Kidney (tissue), 14 donors: ENCODE data around the gene USH1G. TPM values are rescaled to one million over a fixed set of nuclear protein-coding genes. Genes with fewer than 3 reads are reported as not detected.

Experiments
- DNase-seq, 5 donors: peaks; one replicate each; pipeline ENCODE4 v3.0.0-alpha.2; 2013 to 2020
- FAIRE-seq: peaks from 2 replicates; lab custom pipeline; 2012; peaks lifted over from hg19 to GRCh38; lab: Jason Lieb, UNC
- H3K27ac ChIP-seq, 2 donors: one replicate each; pipeline ENCODE4 v1.7.0; 2013; ENCODE audit warnings: low read depth in 2 of 2, low read length in 2 of 2, inconsistent platforms in 1 of 2
- H3K27me3 ChIP-seq: one replicate; pipeline ENCODE4 v1.7.1; 2013; ENCODE audit warnings: low read length, inconsistent platforms; ENCODE audit not compliant: control insufficient read depth, insufficient read depth
- H3K36me3 ChIP-seq, 3 donors: one replicate each; pipeline versions ENCODE4 v1.7.0 to v1.7.1; 2013; ENCODE audit warnings: low read length in 3 of 3, control low read depth in 1 of 3, inconsistent platforms in 1 of 3; ENCODE audit not compliant: insufficient read depth in 3 of 3, control insufficient read depth in 2 of 3
- H3K4me1 ChIP-seq, 3 donors: one replicate each; pipeline versions ENCODE4 v1.7.0 to v1.7.1; 2013; ENCODE audit warnings: low read length in 3 of 3, inconsistent platforms in 1 of 3, low read depth in 1 of 3; ENCODE audit not compliant: control insufficient read depth in 2 of 3, insufficient read depth in 2 of 3
- H3K4me3 ChIP-seq, 3 donors: one replicate each; pipeline versions ENCODE4 v1.7.0 to v1.8.1; 2013; ENCODE audit warnings: low read length in 3 of 3, control low read depth in 1 of 3, inconsistent platforms in 1 of 3
- H3K9ac ChIP-seq, 3 donors: one replicate each; pipeline versions ENCODE4 v1.7.0 to v1.7.1; 2013; ENCODE audit warnings: low read length in 3 of 3, control low read depth in 1 of 3, inconsistent platforms in 1 of 3
- H3K9me3 ChIP-seq, 3 donors: one replicate each; pipeline versions ENCODE4 v1.7.0 to v1.7.1; 2013; ENCODE audit warnings: low read length in 3 of 3, control low read depth in 1 of 3, inconsistent platforms in 1 of 3; ENCODE audit not compliant: control insufficient read depth in 2 of 3, insufficient read depth in 1 of 3
- intact Hi-C: fragments of 100-400 bp; cut with DNase I; formaldehyde crosslinking; loops from one replicate; pipeline ENCODE4 v1.11.1; 2022
- polyA plus RNA-seq: library from polyadenylated mRNA; stranded (reverse); fragments of 350-450 nt; fragmentation: Illumina TruSeq; extraction: RNeasy Lipid Tissue Mini Kit (QIAGEN cat#74804); gene quantifications from one replicate; pipeline ENCODE4 v1.2.3, GENCODE V29; 2014; ENCODE audit warnings: low read depth, low replicate concordance; ENCODE audit not compliant: insufficient read depth
- total RNA-seq: library from RNA; stranded (reverse); fragmentation: NEBNext Ultra II Directional; extraction: Animal tissue kit (Norgen Biotek cat#: 25700); gene quantifications from one replicate; pipeline ENCODE4 v1.2.1, GENCODE V29; 2021
- TF ChIP-seq, protein P1 (sequence below): IDR thresholded peaks from 3 replicates; pipeline ENCODE4 v1.5.1; 2012; ENCODE audit warnings: mild to moderate bottlenecking, moderate library complexity, borderline replicate concordance; ENCODE audit not compliant: insufficient read depth; ENCODE audit errors: extremely low read depth
- donor health status: control.
- donor health status: control.
- donor health status: control.
- donor health status: control.
- donor health status: control.
- donor health status: DM: yes; HTN: yes; CAD: no.
- donor health status: Normal renal cell carcinoma (clear cell type).

USH1G gene
- total and polyA plus RNA-seq, 2 donors from 2014 or later = 0.17 to 0.22 TPM

DNA sequence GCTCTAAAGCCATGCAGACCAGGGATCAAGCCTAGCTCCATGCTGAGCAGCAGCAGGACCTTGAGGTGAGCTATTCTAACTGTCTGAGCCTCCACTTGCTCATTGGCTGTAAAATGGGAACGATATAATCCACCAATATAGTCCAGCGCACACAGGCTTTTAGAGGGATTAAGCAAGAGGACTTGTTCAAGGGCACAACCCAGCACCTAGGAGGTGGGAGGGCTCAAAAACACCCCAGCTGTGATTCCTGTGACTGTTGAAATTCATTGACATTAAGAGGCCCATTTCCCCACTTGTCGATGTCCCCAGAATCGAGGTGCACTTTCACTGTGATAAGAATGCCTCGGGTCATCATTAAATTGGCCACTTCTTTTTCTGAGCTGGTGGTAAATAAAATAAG is 4.1 kb downstream of the USH1G start:
- DNase-seq (no peak), FAIRE-seq (no peak)
- TF ChIP-seq, protein P1, sequence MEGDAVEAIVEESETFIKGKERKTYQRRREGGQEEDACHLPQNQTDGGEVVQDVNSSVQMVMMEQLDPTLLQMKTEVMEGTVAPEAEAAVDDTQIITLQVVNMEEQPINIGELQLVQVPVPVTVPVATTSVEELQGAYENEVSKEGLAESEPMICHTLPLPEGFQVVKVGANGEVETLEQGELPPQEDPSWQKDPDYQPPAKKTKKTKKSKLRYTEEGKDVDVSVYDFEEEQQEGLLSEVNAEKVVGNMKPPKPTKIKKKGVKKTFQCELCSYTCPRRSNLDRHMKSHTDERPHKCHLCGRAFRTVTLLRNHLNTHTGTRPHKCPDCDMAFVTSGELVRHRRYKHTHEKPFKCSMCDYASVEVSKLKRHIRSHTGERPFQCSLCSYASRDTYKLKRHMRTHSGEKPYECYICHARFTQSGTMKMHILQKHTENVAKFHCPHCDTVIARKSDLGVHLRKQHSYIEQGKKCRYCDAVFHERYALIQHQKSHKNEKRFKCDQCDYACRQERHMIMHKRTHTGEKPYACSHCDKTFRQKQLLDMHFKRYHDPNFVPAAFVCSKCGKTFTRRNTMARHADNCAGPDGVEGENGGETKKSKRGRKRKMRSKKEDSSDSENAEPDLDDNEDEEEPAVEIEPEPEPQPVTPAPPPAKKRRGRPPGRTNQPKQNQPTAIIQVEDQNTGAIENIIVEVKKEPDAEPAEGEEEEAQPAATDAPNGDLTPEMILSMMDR = no peak
- H3K36me3 ChIP-seq = no peaks in the 10 kb centered on the region
- no peak overlapping the region for H3K27ac ChIP-seq
- intact Hi-C loops = no loop called here
- H3K4me3 ChIP-seq = no peak overlapping the region
- H3K9ac ChIP-seq = no peak overlapping the region
- peaks cover 0 to 4% (median 0%) of the 10 kb centered on the region in 3 donors for H3K4me1 ChIP-seq
- H3K27me3 ChIP-seq = peaks cover under 1% of the 10 kb centered on the region
- no peaks in the 10 kb centered on the region for H3K9me3 ChIP-seq

DNA sequence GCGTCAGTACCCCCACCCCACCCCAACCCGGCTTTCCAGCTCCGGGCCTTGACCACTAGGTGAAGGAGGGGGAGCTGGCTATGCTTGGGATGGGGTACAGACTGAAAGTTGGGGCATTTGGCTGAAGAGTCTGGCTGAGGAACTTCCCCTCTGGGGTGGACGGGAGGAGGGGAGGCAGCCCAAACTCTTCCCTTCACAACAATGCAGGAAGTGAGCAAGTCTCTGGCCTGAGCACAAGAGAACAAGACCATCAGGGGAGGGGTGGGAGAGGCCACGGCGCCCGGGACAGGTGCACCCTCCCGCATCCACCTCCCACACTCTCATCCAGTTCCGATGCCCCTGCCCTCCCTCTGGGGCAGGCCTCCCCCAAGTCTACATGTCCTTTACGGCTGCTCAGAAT is 5.6 kb downstream of the USH1G start:
- TF ChIP-seq, protein P1 = no peak
- no peak for DNase-seq
- H3K4me1 ChIP-seq = peaks cover 0 to 2% (median 0%) of the 10 kb centered on the region in 3 donors
- no peak for FAIRE-seq
- no peak overlapping the region for H3K27ac ChIP-seq
- no peaks in the 10 kb centered on the region for H3K27me3 ChIP-seq
- no peaks in the 10 kb centered on the region for H3K36me3 ChIP-seq
- H3K9me3 ChIP-seq = no peaks in the 10 kb centered on the region
- H3K9ac ChIP-seq = no peak overlapping the region
- intact Hi-C loops = no loop called here
- H3K4me3 ChIP-seq = no peak overlapping the region

DNA sequence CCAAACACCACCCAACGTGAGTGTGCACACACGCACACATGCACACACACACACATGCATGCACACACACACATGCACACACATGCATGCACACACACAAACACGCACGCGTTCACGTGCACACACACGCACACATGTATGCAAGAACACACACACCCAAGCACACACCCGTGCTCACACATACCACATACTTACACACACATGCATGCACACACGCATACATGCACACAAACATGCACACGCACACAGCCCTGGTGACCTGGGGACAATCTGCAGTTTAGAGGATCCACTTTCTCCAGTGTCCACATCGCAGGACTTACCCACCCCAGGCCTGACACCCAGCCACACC is 6.2 kb downstream of the USH1G start:
- Histone ChIP-seq H3K4me1 (peaks cover 0 to 2% (median 0%) of the 10 kb centered on the region in 3 donors), H3K36me3 (no peaks in the 10 kb centered on the region), H3K27ac (no peak overlapping the region), H3K9me3 (no peaks in the 10 kb centered on the region), H3K4me3 (no peak overlapping the region), H3K9ac (no peak overlapping the region), H3K27me3 (no peaks in the 10 kb centered on the region)
- FAIRE-seq (no peak), DNase-seq (peak in 1 of 5 donors; percentile 46)
- TF ChIP-seq, protein P1 = no peak
- intact Hi-C loops = no loop called here
